NT2/D1 (cell line): ENCODE results near the gene GSE1.

ENCODE experiments used
- DNase-seq: peaks from one replicate; pipeline ENCODE4 v3.0.0-alpha.2; 2011; ENCODE audit warnings: low read depth, low spot score
- H3K27me3 ChIP-seq: 2 replicates; pipeline ENCODE4 v1.6.0; 2011; ENCODE audit warnings: mild to moderate bottlenecking; ENCODE audit not compliant: insufficient read length, insufficient read depth
- H3K36me3 ChIP-seq: 2 replicates; pipeline ENCODE4 v1.6.1; 2011; ENCODE audit warnings: mild to moderate bottlenecking, low read length, mixed read lengths; ENCODE audit not compliant: insufficient read depth, insufficient read length
- H3K4me1 ChIP-seq: 2 replicates; pipeline ENCODE4 v1.5.1; 2011; ENCODE audit not compliant: insufficient read depth, insufficient read length
- H3K4me3 ChIP-seq: 2 replicates; pipeline ENCODE4 v1.5.1; 2011; ENCODE audit warnings: low read depth; ENCODE audit not compliant: insufficient read length
- H3K9ac ChIP-seq: 2 replicates; pipeline ENCODE4 v1.6.0; 2011; ENCODE audit warnings: low read depth; ENCODE audit not compliant: insufficient read length
- H3K9me3 ChIP-seq: 2 replicates; pipeline ENCODE4 v1.5.1; 2011; ENCODE audit warnings: mild to moderate bottlenecking, low read length; ENCODE audit not compliant: insufficient read depth
- SUZ12 ChIP-seq: IDR thresholded peaks from 2 replicates; pipeline ENCODE4 v1.6.1; 2011; ENCODE audit not compliant: insufficient read length, insufficient read depth; ENCODE audit errors: extremely low read depth
- YY1 ChIP-seq: IDR thresholded peaks from 2 replicates; pipeline ENCODE4 v1.6.1; 2011; ENCODE audit not compliant: insufficient read length, insufficient read depth
- ZNF274 ChIP-seq: IDR thresholded peaks from 2 replicates; pipeline ENCODE4 v1.6.1; 2011; ENCODE audit warnings: mild to moderate bottlenecking, low read depth, low read length

The GSE1 gene

GRCh38 chr16:85608515-85608885 is 4.6 kb upstream of the GSE1 start:
- H3K4me1 ChIP-seq, result peaks cover 47% of the 10 kb centered on the region

GRCh38 chr16:85608887-85609286 is 4.2 kb upstream of the GSE1 start:
- no peak for DNase-seq
- Histone ChIP-seq H3K9me3 (no peaks in the 10 kb centered on the region), H3K9ac (peak overlapping the region; percentile 53), H3K4me3 (no peak overlapping the region), H3K36me3 (no peaks in the 10 kb centered on the region), H3K27me3 (peaks cover 26% of the 10 kb centered on the region), H3K4me1 (peaks cover 47% of the 10 kb centered on the region)
- TF ChIP-seq ZNF274 (no peak), SUZ12 (no peak), YY1 (no peak)

More at GRCh38 chr16:85608515-85608885, 4.6 kb upstream of the GSE1 start:
- no peak overlapping the region for H3K9ac ChIP-seq
- no peak overlapping the region for H3K4me3 ChIP-seq
- TF ChIP-seq YY1 (no peak), SUZ12 (no peak), ZNF274 (no peak)
- no peaks in the 10 kb centered on the region for H3K9me3 ChIP-seq
- H3K27me3 ChIP-seq, result peaks cover 26% of the 10 kb centered on the region
- no peaks in the 10 kb centered on the region for H3K36me3 ChIP-seq
- DNase-seq, result no peak

DNA sequence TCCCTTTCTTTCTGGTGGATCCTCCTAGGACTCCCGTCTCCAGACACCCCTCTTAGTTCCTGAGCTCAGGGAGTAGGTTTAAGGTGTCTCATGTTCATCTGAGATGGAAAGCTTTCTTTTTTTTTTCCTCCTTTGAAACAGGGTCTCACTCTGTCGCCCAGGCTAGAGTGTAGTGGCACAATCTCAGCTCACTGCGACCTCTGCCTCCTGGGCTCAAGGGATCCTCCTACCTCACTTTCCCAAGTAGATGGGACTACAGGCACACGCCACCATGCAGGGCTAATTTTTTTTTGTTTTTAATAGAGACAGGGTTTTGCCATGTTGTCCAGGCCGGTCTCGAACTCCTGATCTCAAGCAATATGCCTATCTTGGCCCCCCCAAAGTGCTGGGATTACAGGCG is 3.6 kb upstream of the GSE1 start:
- Histone ChIP-seq H3K4me1 (peaks cover 47% of the 10 kb centered on the region), H3K9me3 (no peaks in the 10 kb centered on the region), H3K36me3 (no peaks in the 10 kb centered on the region), H3K4me3 (no peak overlapping the region), H3K9ac (no peak overlapping the region), H3K27me3 (peaks cover 26% of the 10 kb centered on the region)
- no peak for TF ChIP-seq YY1
- TF ChIP-seq SUZ12, result no peak
- TF ChIP-seq ZNF274, result no peak
- no peak for DNase-seq

GRCh38 chr16:85610059-85610445 is 3.1 kb upstream of the GSE1 start:
- Histone ChIP-seq H3K9me3 (no peaks in the 10 kb centered on the region), H3K27me3 (peaks cover 26% of the 10 kb centered on the region), H3K36me3 (no peaks in the 10 kb centered on the region), H3K4me3 (no peak overlapping the region), H3K9ac (peak overlapping the region; percentile 52), H3K4me1 (peaks cover 50% of the 10 kb centered on the region)
- no peak for DNase-seq
- no peak for TF ChIP-seq YY1
- no peak for TF ChIP-seq SUZ12
- TF ChIP-seq ZNF274, result no peak

DNA sequence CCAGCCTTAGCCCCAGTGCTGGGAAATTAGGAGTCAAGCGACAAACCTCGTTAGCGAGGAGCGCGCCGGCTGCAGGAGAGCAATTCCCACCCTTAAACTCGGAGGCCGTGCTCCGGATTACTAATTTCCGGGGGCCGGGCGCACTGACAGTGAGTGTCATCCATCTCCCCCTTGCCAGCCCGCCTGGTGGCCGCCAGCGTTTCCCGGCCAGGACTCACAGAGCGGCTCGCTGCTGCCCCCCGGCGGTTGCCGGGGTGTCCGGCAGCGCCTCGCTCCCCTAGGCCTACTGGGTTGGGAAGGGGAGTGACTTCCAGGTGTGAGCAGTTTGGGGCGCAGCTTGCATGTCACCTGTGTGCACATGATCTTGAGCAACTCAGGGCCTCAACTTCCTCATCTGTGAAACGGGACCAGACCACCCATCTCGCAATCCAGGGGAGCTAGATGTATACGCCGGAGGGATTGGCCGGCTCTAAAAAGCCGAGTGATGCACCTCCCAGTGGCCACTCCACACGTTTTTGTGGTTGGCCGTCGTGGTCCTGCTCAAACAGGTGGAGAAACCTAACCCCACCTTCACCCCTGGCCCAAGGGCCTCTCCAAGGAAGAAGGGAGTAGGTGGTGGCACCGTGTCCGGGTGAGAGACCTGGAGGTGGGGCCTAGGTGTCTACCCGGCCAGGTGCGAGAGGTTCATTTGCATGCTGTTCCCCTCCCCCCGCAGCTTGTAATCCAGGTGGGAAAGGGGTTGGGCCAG is 2.5 kb upstream of the GSE1 start:
- H3K4me3 ChIP-seq, result peak overlapping the region; percentile 15
- peaks cover 47% of the 10 kb centered on the region for H3K4me1 ChIP-seq
- H3K9ac ChIP-seq, result peak overlapping the region; percentile 52
- no peaks in the 10 kb centered on the region for H3K9me3 ChIP-seq
- TF ChIP-seq YY1, result no peak
- TF ChIP-seq ZNF274, result no peak
- no peak for TF ChIP-seq SUZ12
- H3K27me3 ChIP-seq, result peaks cover 26% of the 10 kb centered on the region
- DNase-seq, result no peak
- no peaks in the 10 kb centered on the region for H3K36me3 ChIP-seq

- no peak for DNase-seq
- peak overlapping the region; percentile 79 for H3K9ac ChIP-seq
These were observed 2.0 kb upstream of the GSE1 start for GRCh38 chr16:85611194-85611443.

GRCh38 chr16:85611444-85612190 is 1.5 kb upstream of the GSE1 start:
- TF ChIP-seq ZNF274, result no peak
- no peak for TF ChIP-seq YY1
- no peak for TF ChIP-seq SUZ12
- H3K9ac ChIP-seq, result peak overlapping the region; percentile 79
- peaks cover 46% of the 10 kb centered on the region for H3K4me1 ChIP-seq
- H3K9me3 ChIP-seq, result no peaks in the 10 kb centered on the region
- H3K36me3 ChIP-seq, result peaks cover 2% of the 10 kb centered on the region
- H3K4me3 ChIP-seq, result peak overlapping the region; percentile 50
- DNase-seq, result no peak
- peaks cover 26% of the 10 kb centered on the region for H3K27me3 ChIP-seq

More at GRCh38 chr16:85611194-85611443, 2.0 kb upstream of the GSE1 start:
- no peak for TF ChIP-seq ZNF274
- no peak for TF ChIP-seq SUZ12
- TF ChIP-seq YY1, result no peak
- H3K36me3 ChIP-seq, result no peaks in the 10 kb centered on the region
- H3K4me3 ChIP-seq, result peak overlapping the region; percentile 50
- no peaks in the 10 kb centered on the region for H3K9me3 ChIP-seq
- H3K4me1 ChIP-seq, result peaks cover 46% of the 10 kb centered on the region
- peaks cover 26% of the 10 kb centered on the region for H3K27me3 ChIP-seq
